Mesendoderm (in vitro differentiated cells): ENCODE measurements around the gene ARVCF.

Experiments
- DNase-seq: peaks from one replicate; pipeline ENCODE4 v3.0.0; 2013
- H2AK5ac ChIP-seq: 2 replicates; pipeline ENCODE4 v1.6.1; 2013; ENCODE audit warnings: low read length, inconsistent platforms
- H2BK120ac ChIP-seq: 2 replicates; pipeline ENCODE4 v1.6.1; 2013; ENCODE audit warnings: low read depth, mild to moderate bottlenecking, low read length, moderate library complexity, mixed read lengths
- H2BK15ac ChIP-seq: replicated peaks from 2 replicates; pipeline ENCODE4 v1.6.1; 2013; ENCODE audit warnings: low read depth, mild to moderate bottlenecking, moderate library complexity
- H2BK5ac ChIP-seq: 2 replicates; pipeline ENCODE4 v1.6.1; 2013; ENCODE audit warnings: low read length, inconsistent platforms
- H3K18ac ChIP-seq: 2 replicates; pipeline ENCODE4 v1.6.1; 2013; ENCODE audit warnings: mild to moderate bottlenecking, low read length, mixed read lengths
- H3K23ac ChIP-seq: one replicate; pipeline ENCODE4 v1.6.1; 2013; ENCODE audit warnings: low read length
- H3K27ac ChIP-seq: 2 replicates; pipeline ENCODE4 v1.5.1; 2013; ENCODE audit warnings: low read depth, mild to moderate bottlenecking, inconsistent platforms, low read length, moderate library complexity
- H3K27me3 ChIP-seq: 2 replicates; pipeline ENCODE4 v1.6.1; 2013; ENCODE audit warnings: low read length, control low read depth, mild to moderate bottlenecking, inconsistent platforms; ENCODE audit not compliant: insufficient read depth, poor library complexity
- H3K36me3 ChIP-seq: 2 replicates; pipeline ENCODE4 v1.6.1; 2013; ENCODE audit warnings: low read length, inconsistent platforms; ENCODE audit not compliant: control insufficient read depth, insufficient read depth
- H3K4ac ChIP-seq: one replicate; pipeline ENCODE4 v1.6.1; 2013; ENCODE audit warnings: low read depth, mild to moderate bottlenecking, low read length, moderate library complexity
- H3K4me1 ChIP-seq: 2 replicates; pipeline ENCODE4 v1.6.1; 2013; ENCODE audit warnings: low read depth, low read length, inconsistent platforms; ENCODE audit not compliant: control insufficient read depth
- H3K4me2 ChIP-seq: 2 replicates; pipeline ENCODE4 v1.6.1; 2013; ENCODE audit warnings: low read length
- H3K4me3 ChIP-seq: 2 replicates; pipeline ENCODE4 v1.5.1; 2013; ENCODE audit warnings: mild to moderate bottlenecking, low read length
- H3K56ac ChIP-seq: one replicate; pipeline ENCODE4 v1.6.1; 2013; ENCODE audit warnings: low read length
- H3K79me1 ChIP-seq: 2 replicates; pipeline ENCODE4 v1.6.1; 2013; ENCODE audit warnings: low read length, inconsistent platforms
- H3K79me2 ChIP-seq: 2 replicates; pipeline ENCODE4 v1.6.1; 2013; ENCODE audit warnings: mild to moderate bottlenecking, low read length; ENCODE audit not compliant: control insufficient read depth, insufficient read depth
- H3K9ac ChIP-seq: 2 replicates; pipeline ENCODE4 v1.6.1; 2013; ENCODE audit warnings: low read length, inconsistent platforms
- H4K5ac ChIP-seq: one replicate; pipeline ENCODE4 v1.6.1; 2013; ENCODE audit warnings: low read length
- H4K8ac ChIP-seq: one replicate; pipeline ENCODE4 v1.6.1; 2013; ENCODE audit warnings: low read depth, mild to moderate bottlenecking, control low read depth, low read length, moderate library complexity
- WGBS: extraction: QIAGEN DNeasy Blood & Tissue Kit; methylation state at CpG from one replicate; pipeline ENCODE4 v1.1.7; 2013; ENCODE audit warnings: low lambda C conversion rate, missing lambda C conversion rate; ENCODE audit not compliant: insufficient coverage; ENCODE audit errors: extremely low coverage; 5-methylcytosine and 5-hydroxymethylcytosine counted together

Gene ARVCF

DNA sequence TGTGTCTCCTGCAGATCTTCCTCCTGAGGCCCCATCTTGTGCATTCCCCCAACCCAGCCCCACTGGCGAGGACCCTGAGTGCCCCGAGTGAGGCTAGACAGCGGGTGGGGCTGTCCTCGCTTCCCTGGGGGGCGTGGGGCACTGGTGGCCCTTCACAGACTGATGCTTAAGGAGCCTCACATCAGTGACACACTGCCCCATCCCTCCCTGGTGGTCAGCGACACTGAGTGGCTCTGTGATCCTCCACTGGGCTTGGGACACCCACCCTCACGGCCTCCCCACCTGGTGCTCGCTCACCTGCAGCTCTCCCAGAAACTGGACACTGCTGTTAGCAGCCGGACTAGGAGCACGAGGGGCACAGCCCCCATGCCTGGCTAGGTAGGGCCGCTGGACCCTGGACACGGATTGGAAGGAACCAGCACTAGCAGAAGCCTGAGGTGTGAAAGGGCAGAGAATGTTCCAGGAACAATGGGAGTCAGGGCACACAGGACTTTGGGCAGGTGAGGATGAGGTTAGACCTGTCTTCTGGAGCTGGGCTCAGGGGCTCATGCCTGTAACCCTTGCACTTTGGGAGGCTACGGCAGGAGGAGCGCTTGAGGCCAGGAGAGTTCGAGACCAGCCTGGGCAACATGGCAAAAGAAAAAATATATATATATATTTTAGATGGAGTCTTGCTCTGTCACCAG is 51.8 kb downstream of the ARVCF start:
- no peak overlapping the region for H3K56ac ChIP-seq
- no peaks in the 10 kb centered on the region for H3K79me1 ChIP-seq
- H3K4me1 ChIP-seq, result peaks cover 5% of the 10 kb centered on the region
- no peak overlapping the region for H2BK15ac ChIP-seq
- no peaks in the 10 kb centered on the region for H3K79me2 ChIP-seq
- H4K5ac ChIP-seq, result no peak overlapping the region
- no peak overlapping the region for H3K4ac ChIP-seq
- H3K27ac ChIP-seq, result no peak overlapping the region
- no peaks in the 10 kb centered on the region for H3K36me3 ChIP-seq
- H3K9ac ChIP-seq, result no peak overlapping the region
- no peak overlapping the region for H4K8ac ChIP-seq
- no peak overlapping the region for H3K4me2 ChIP-seq
- H3K27me3 ChIP-seq, result no peaks in the 10 kb centered on the region
- no peak overlapping the region for H2BK5ac ChIP-seq
- no peak for DNase-seq
- no peak overlapping the region for H3K18ac ChIP-seq
- no CpG with 5 or more reads among the region's 15 CpGs for WGBS
- H3K4me3 ChIP-seq, result no peak overlapping the region
- H2AK5ac ChIP-seq, result no peak overlapping the region
- no peak overlapping the region for H2BK120ac ChIP-seq
- no peak overlapping the region for H3K23ac ChIP-seq

DNA sequence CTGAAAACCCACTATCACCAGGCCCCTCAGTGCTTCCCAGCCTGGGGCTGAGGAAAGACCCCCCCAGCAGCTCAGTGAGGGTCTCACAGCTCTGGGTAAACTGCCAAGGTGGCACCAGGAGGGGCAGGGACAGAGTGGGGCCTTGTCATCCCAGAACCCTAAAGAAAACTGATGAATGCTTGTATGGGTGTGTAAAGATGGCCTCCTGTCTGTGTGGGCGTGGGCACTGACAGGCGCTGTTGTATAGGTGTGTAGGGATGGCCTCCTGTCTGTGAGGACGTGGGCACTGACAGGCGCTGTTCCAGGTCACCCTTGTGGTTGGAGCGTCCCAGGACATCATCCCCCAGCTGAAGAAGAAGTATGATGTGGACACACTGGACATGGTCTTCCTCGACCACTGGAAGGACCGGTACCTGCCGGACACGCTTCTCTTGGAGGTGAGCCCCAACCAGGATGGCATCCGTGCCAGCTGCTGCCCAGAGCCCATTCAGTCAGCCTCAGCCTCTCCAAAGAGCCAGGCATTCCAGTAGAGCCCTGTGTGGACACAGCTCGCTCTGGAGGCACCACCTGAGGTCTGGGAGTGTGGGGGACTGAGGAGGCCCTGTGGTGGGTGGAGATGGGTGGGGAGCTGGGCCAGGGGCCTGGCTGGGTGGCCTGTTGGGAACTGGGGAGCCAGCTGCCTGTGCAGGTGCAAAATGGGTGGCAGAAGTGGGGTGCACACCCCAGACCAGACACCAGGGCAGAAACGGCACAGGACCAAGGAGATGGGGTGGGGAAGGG is 52.6 kb downstream of the ARVCF start:
- Histone ChIP-seq H3K4me3 (no peak overlapping the region), H3K18ac (no peak overlapping the region), H2BK15ac (no peak overlapping the region), H3K4me1 (peaks cover 9% of the 10 kb centered on the region), H4K8ac (no peak overlapping the region), H3K79me1 (no peaks in the 10 kb centered on the region), H3K27ac (no peak overlapping the region), H3K79me2 (no peaks in the 10 kb centered on the region), H3K4me2 (no peak overlapping the region), H2BK120ac (no peak overlapping the region), H3K36me3 (no peaks in the 10 kb centered on the region), H3K56ac (peak overlapping the region; percentile 83), H2BK5ac (no peak overlapping the region), H2AK5ac (no peak overlapping the region), H3K27me3 (no peaks in the 10 kb centered on the region), H4K5ac (no peak overlapping the region), H3K4ac (no peak overlapping the region), H3K9ac (no peak overlapping the region), H3K23ac (no peak overlapping the region)
- no peak for DNase-seq
- WGBS, result no CpG with 5 or more reads among the region's 12 CpGs

DNA sequence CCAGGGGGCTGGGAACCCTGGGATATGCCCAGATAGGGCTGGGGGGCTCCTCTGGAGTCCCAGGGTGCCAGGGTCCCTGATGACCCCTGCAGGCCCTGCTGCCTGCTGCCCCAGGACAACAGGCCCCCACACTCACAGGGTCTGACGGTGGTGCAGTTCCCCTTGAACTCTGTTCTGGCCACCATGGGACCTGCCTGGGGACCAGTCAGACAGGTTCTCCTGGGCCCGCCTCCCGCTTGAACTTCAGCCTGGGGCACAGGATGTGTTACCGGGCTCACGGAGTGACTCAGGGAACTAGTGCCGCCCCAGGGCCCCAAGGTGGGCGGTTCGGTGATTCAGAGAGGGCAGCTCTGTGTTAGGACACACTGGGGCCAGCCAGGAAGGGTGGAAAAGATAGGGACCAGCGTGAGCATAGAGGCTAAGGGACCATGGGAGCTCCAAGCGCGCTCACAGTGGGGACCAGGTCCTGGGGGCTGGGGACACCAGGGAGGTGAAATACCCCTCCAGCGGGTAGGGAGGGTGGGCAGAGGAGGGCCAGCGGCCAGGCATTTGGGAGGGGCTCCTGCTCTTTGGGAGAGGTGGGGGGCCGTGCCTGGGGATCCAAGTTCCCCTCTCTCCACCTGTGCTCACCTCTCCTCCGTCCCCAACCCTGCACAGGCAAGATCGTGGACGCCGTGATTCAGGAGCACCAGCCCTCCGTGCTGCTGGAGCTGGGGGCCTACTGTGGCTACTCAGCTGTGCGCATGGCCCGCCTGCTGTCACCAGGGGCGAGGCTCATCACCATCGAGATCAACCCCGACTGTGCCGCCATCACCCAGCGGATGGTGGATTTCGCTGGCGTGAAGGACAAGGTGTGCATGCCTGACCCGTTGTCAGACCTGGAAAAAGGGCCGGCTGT is 53.5 kb downstream of the ARVCF start:
- no peak overlapping the region for H3K4me3 ChIP-seq
- peak; percentile 96 for DNase-seq
- H3K79me2 ChIP-seq, result no peaks in the 10 kb centered on the region
- peak overlapping the region; percentile 63 for H3K9ac ChIP-seq
- no peak overlapping the region for H4K8ac ChIP-seq
- H2AK5ac ChIP-seq, result peak overlapping the region; percentile 49
- H3K23ac ChIP-seq, result peak overlapping the region; percentile 29
- peaks cover 9% of the 10 kb centered on the region for H3K4me1 ChIP-seq
- H3K27ac ChIP-seq, result no peak overlapping the region
- no peaks in the 10 kb centered on the region for H3K27me3 ChIP-seq
- H2BK15ac ChIP-seq, result no peak overlapping the region
- H4K5ac ChIP-seq, result no peak overlapping the region
- H3K79me1 ChIP-seq, result no peaks in the 10 kb centered on the region
- H3K4ac ChIP-seq, result no peak overlapping the region
- H3K4me2 ChIP-seq, result peak overlapping the region; percentile 14
- H3K56ac ChIP-seq, result peak overlapping the region; percentile 83
- peak overlapping the region; percentile 45 for H2BK5ac ChIP-seq
- WGBS, result no CpG with 5 or more reads among the region's 30 CpGs
- no peaks in the 10 kb centered on the region for H3K36me3 ChIP-seq
- H2BK120ac ChIP-seq, result no peak overlapping the region
- H3K18ac ChIP-seq, result no peak overlapping the region

DNA sequence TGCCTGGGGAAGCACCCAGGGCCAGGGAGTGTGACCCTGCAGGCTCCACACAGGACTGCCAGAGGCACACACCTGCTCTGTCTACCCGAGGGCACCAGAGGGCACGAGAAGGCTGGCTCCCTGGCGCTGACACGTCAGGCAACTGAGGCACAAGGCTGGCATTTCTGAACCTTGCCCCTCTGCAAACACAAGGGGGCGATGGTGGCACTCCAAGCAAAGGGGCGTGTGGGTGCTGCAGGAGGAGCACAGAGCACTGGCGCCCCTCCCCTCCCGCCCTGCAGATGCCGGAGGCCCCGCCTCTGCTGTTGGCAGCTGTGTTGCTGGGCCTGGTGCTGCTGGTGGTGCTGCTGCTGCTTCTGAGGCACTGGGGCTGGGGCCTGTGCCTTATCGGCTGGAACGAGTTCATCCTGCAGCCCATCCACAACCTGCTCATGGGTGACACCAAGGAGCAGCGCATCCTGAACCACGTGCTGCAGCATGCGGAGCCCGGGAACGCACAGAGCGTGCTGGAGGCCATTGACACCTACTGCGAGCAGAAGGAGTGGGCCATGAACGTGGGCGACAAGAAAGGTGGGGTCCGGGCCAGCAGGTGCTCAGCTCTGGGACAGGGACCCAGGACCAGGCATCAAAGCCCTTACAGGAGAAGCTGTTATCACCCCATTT is 54.2 kb downstream of the ARVCF start:
- Histone ChIP-seq H3K79me1 (no peaks in the 10 kb centered on the region), H3K36me3 (no peaks in the 10 kb centered on the region), H3K4me3 (no peak overlapping the region), H2AK5ac (no peak overlapping the region), H3K27me3 (no peaks in the 10 kb centered on the region), H3K9ac (peak overlapping the region; percentile 63), H3K27ac (no peak overlapping the region), H2BK5ac (no peak overlapping the region), H3K4me2 (peak overlapping the region; percentile 5), H3K4ac (no peak overlapping the region), H3K79me2 (no peaks in the 10 kb centered on the region), H3K56ac (peak overlapping the region; percentile 47), H3K4me1 (peaks cover 9% of the 10 kb centered on the region), H4K8ac (no peak overlapping the region), H2BK120ac (no peak overlapping the region), H2BK15ac (no peak overlapping the region), H3K18ac (no peak overlapping the region), H3K23ac (no peak overlapping the region), H4K5ac (no peak overlapping the region)
- peak; percentile 96 for DNase-seq
- no CpG with 5 or more reads among the region's 22 CpGs for WGBS

DNA sequence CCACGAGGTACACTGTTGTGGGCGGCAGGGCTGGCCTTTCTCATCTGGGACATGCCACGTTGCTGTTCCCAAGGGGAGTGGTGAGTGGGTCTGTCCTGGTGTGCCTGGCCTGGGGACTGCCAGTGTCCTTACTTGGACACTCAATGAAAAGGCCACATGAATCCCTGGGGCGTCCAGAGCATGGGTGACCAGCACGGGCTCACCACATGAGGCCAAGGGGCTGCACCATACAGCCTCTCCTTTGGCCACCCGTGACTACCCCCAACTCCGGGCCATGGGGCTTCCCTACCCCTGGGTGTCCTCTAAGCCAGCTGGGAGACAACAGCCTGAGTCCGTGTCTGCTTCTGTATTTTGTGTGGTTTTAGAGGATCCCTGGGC is 54.8 kb downstream of the ARVCF start:
- Histone ChIP-seq H3K18ac (no peak overlapping the region), H4K5ac (no peak overlapping the region), H4K8ac (no peak overlapping the region), H2BK15ac (no peak overlapping the region), H3K4me3 (no peak overlapping the region), H2AK5ac (no peak overlapping the region), H3K79me2 (no peaks in the 10 kb centered on the region), H3K9ac (no peak overlapping the region), H3K56ac (no peak overlapping the region), H3K27me3 (no peaks in the 10 kb centered on the region), H3K79me1 (no peaks in the 10 kb centered on the region), H3K36me3 (no peaks in the 10 kb centered on the region), H3K4ac (no peak overlapping the region), H2BK5ac (no peak overlapping the region), H3K27ac (no peak overlapping the region), H3K4me1 (peaks cover 9% of the 10 kb centered on the region), H3K4me2 (no peak overlapping the region), H3K23ac (no peak overlapping the region), H2BK120ac (no peak overlapping the region)
- whole genome bisulfite sequencing, result no CpG with 5 or more reads among the region's 8 CpGs
- DNase-seq, result no peak
